ENCODE measurements around the gene CYTH4. TPM values are rescaled to one million over a fixed set of nuclear protein-coding genes. Genes with fewer than 3 reads are reported as not detected.
A peak's percentile ranks its signal among the peaks of the same experiment; 100 is the strongest.

The CYTH4 gene
- total RNA-seq, 2 donors from 2014 or later: not detected

DNA sequence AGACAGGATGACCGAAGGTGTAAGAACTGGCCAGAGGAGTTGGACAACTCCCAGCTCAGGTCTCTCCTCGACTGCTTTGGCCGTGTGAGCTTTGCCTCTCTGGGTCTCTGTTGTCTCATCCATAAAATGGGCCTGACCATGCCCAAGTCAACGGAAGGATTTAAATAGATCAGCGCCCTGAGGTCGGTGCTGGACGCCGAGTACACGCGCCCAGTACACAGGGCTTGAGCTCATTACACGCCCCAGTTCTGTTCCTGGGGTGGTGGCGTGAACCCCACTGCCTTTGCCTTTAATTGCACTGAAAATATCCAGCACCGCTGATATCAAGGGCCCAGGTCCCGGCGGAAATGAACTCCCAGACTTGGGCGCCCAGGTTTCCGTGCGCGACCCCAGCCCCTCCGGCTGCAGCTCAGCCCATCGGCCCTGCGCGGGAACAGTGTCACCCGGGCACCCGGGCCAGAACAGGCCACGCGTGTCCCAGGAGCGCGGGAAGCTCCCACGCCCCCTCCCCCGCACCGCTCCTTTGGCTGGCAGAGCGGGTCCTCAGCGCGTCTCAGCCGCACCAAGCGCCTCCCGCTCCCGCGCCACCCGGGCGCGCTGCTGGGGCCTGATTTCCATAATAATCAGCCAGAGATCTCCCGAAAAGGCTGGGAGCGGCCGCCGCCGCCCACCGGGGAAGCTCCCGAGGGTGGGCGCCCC, 42.2 kb downstream of the CYTH4 start:
- Mint-ChIP-seq H3K36me3 (ENCODE audit: low read depth) (no peaks in the 10 kb centered on the region), H3K4me1 (peaks cover 16% of the 10 kb centered on the region), H3K9me3 (no peaks in the 10 kb centered on the region), H3K4me3 (peak overlapping the region; percentile 34), H3K27ac (no peak overlapping the region), H3K27me3 (ENCODE audit: insufficient read depth) (peaks cover 69% of the 10 kb centered on the region)
- no peak for TF ChIP-seq CTCF (conservative IDR thresholded peaks at IDR 0.05)
- no peak overlapping the region for H3K9ac ChIP-seq (ENCODE audit: extremely low read depth, low read length, poor library complexity, severe bottlenecking)
- peak; percentile 69 for DNase-seq
- H3K27me3 ChIP-seq (ENCODE audit: control insufficient read depth, insufficient read depth, low read length, poor library complexity, severe bottlenecking): peaks cover 58% of the 10 kb centered on the region
- H3K36me3 ChIP-seq (ENCODE audit: control insufficient read depth, insufficient read depth, low read length): no peaks in the 10 kb centered on the region
- peaks cover 3% of the 10 kb centered on the region for H3K4me1 ChIP-seq (ENCODE audit: control insufficient read depth, insufficient read depth, low read length)
- H3K9me3 ChIP-seq (ENCODE audit: control insufficient read depth, low read length): no peaks in the 10 kb centered on the region
- WGBS, 2 experiments (ENCODE audit: insufficient coverage in 1 of 2, insufficient read length in 1 of 2): 15 to 23% methylated on average over 21 to 51 of the region's 51 CpGs
- H3K27ac ChIP-seq (ENCODE audit: low read depth, low read length): no peak overlapping the region
- peak overlapping the region; percentile 29 for H3K4me3 ChIP-seq (ENCODE audit: low read length)

GRCh38 chr22:37325039-37325395, 42.7 kb downstream of the CYTH4 start:
- Histone ChIP-seq H3K27ac (ENCODE audit: low read depth, low read length) (no peak overlapping the region), H3K27me3 (ENCODE audit: control insufficient read depth, insufficient read depth, low read length, poor library complexity, severe bottlenecking) (peaks cover 60% of the 10 kb centered on the region), H3K36me3 (ENCODE audit: control insufficient read depth, insufficient read depth, low read length) (no peaks in the 10 kb centered on the region), H3K4me3 (ENCODE audit: low read length) (peak overlapping the region; percentile 29), H3K4me1 (ENCODE audit: control insufficient read depth, insufficient read depth, low read length) (peaks cover 3% of the 10 kb centered on the region), H3K9ac (ENCODE audit: extremely low read depth, low read length, poor library complexity, severe bottlenecking) (no peak overlapping the region), H3K9me3 (ENCODE audit: control insufficient read depth, low read length) (no peaks in the 10 kb centered on the region)
- Mint-ChIP-seq H3K27ac (no peak overlapping the region), H3K27me3 (ENCODE audit: insufficient read depth) (peaks cover 75% of the 10 kb centered on the region), H3K4me1 (peaks cover 12% of the 10 kb centered on the region), H3K9me3 (no peaks in the 10 kb centered on the region), H3K36me3 (ENCODE audit: low read depth) (no peaks in the 10 kb centered on the region), H3K4me3 (no peak overlapping the region)
- DNase-seq: no peak
- WGBS, 2 experiments (ENCODE audit: insufficient coverage in 1 of 2, insufficient read length in 1 of 2): 10 to 38% methylated on average over 3 to 21 of the region's 21 CpGs
- no peak for TF ChIP-seq CTCF (conservative IDR thresholded peaks at IDR 0.05)

- Mint-ChIP-seq H3K27me3 (ENCODE audit: insufficient read depth) (peaks cover 81% of the 10 kb centered on the region), H3K27ac (no peak overlapping the region), H3K36me3 (ENCODE audit: low read depth) (no peaks in the 10 kb centered on the region), H3K4me3 (no peak overlapping the region), H3K4me1 (peaks cover 12% of the 10 kb centered on the region), H3K9me3 (no peaks in the 10 kb centered on the region)
- Histone ChIP-seq H3K27me3 (ENCODE audit: control insufficient read depth, insufficient read depth, low read length, poor library complexity, severe bottlenecking) (peaks cover 60% of the 10 kb centered on the region), H3K4me3 (ENCODE audit: low read length) (no peak overlapping the region), H3K4me1 (ENCODE audit: control insufficient read depth, insufficient read depth, low read length) (peaks cover 3% of the 10 kb centered on the region), H3K9me3 (ENCODE audit: control insufficient read depth, low read length) (no peaks in the 10 kb centered on the region), H3K9ac (ENCODE audit: extremely low read depth, low read length, poor library complexity, severe bottlenecking) (no peak overlapping the region), H3K27ac (ENCODE audit: low read depth, low read length) (no peak overlapping the region), H3K36me3 (ENCODE audit: control insufficient read depth, insufficient read depth, low read length) (no peaks in the 10 kb centered on the region)
- TF ChIP-seq CTCF (conservative IDR thresholded peaks at IDR 0.05): no peak
- WGBS, 2 experiments (ENCODE audit: insufficient coverage in 1 of 2, insufficient read length in 1 of 2): 68 to 70% methylated on average over 4 to 6 of the region's 7 CpGs
- no peak for DNase-seq
These were observed 44.4 kb downstream of the CYTH4 start for GRCh38 chr22:37326726-37327125.
